ENCODE measurements around the gene SH2D2A. TPM values are rescaled to one million over a fixed set of nuclear protein-coding genes. Genes with fewer than 3 reads are reported as not detected.

Gene SH2D2A
- total RNA-seq, 1 donor from 2014 or later: 2.2 TPM

DNA sequence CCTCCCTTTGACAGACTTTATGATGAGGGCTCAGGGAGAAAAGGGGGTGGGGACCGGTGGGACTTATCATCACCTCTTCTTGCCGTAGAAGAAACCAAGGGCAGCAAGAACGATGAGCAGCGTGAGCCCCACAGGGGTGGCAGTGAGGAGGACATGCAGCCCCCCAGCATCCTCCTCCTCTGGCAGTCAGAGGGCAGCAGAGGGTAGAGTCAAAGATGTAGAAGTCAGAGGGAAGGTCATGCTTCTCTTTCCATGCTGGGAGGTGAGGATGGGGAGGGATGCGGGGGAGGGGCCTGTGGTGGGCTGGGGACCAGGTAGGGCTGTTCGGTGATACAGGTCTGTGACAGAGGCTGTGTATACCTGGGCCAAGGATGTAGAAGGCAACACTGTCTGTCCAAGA lies 27.5 kb upstream of the SH2D2A start:
- no peak for DNase-seq (ENCODE audit: extremely low spot score, unreplicated experiment)
- H3K9me3 Mint-ChIP-seq: no peaks in the 10 kb centered on the region
- H3K27me3 Mint-ChIP-seq: peaks cover 81% of the 10 kb centered on the region
- peaks cover 20% of the 10 kb centered on the region for H3K4me1 Mint-ChIP-seq (ENCODE audit: unreplicated experiment)
- TF ChIP-seq, protein P1, sequence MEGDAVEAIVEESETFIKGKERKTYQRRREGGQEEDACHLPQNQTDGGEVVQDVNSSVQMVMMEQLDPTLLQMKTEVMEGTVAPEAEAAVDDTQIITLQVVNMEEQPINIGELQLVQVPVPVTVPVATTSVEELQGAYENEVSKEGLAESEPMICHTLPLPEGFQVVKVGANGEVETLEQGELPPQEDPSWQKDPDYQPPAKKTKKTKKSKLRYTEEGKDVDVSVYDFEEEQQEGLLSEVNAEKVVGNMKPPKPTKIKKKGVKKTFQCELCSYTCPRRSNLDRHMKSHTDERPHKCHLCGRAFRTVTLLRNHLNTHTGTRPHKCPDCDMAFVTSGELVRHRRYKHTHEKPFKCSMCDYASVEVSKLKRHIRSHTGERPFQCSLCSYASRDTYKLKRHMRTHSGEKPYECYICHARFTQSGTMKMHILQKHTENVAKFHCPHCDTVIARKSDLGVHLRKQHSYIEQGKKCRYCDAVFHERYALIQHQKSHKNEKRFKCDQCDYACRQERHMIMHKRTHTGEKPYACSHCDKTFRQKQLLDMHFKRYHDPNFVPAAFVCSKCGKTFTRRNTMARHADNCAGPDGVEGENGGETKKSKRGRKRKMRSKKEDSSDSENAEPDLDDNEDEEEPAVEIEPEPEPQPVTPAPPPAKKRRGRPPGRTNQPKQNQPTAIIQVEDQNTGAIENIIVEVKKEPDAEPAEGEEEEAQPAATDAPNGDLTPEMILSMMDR (conservative IDR thresholded peaks at IDR 0.05): no peak
- no peak overlapping the region for H3K4me3 Mint-ChIP-seq
- no peak overlapping the region for H3K27ac Mint-ChIP-seq
- peaks cover 5% of the 10 kb centered on the region for H3K36me3 Mint-ChIP-seq

- no peak for DNase-seq (ENCODE audit: extremely low spot score, unreplicated experiment)
- peaks cover 76% of the 10 kb centered on the region for H3K27me3 Mint-ChIP-seq
- no peak overlapping the region for H3K4me3 Mint-ChIP-seq
- no peak overlapping the region for H3K27ac Mint-ChIP-seq
- peaks cover 5% of the 10 kb centered on the region for H3K36me3 Mint-ChIP-seq
- no peaks in the 10 kb centered on the region for H3K9me3 Mint-ChIP-seq
- TF ChIP-seq, protein P1 (conservative IDR thresholded peaks at IDR 0.05): no peak
- peaks cover 21% of the 10 kb centered on the region for H3K4me1 Mint-ChIP-seq (ENCODE audit: unreplicated experiment)
Observed at GRCh38 chr1:156842618-156843300, 26.1 kb upstream of the SH2D2A start.

GRCh38 chr1:156841295-156841855 lies 24.7 kb upstream of the SH2D2A start:
- TF ChIP-seq, protein P1 (conservative IDR thresholded peaks at IDR 0.05): no peak
- H3K36me3 Mint-ChIP-seq: no peaks in the 10 kb centered on the region
- peaks cover 73% of the 10 kb centered on the region for H3K27me3 Mint-ChIP-seq
- H3K27ac Mint-ChIP-seq: no peak overlapping the region
- no peak overlapping the region for H3K4me3 Mint-ChIP-seq
- peaks cover 11% of the 10 kb centered on the region for H3K4me1 Mint-ChIP-seq (ENCODE audit: unreplicated experiment)
- no peak for DNase-seq (ENCODE audit: extremely low spot score, unreplicated experiment)
- no peaks in the 10 kb centered on the region for H3K9me3 Mint-ChIP-seq

GRCh38 chr1:156840898-156841279 lies 24.2 kb upstream of the SH2D2A start:
- peaks cover 11% of the 10 kb centered on the region for H3K4me1 Mint-ChIP-seq (ENCODE audit: unreplicated experiment)
- no peak for DNase-seq (ENCODE audit: extremely low spot score, unreplicated experiment)
- H3K9me3 Mint-ChIP-seq: no peaks in the 10 kb centered on the region
- H3K27ac Mint-ChIP-seq: no peak overlapping the region
- H3K36me3 Mint-ChIP-seq: no peaks in the 10 kb centered on the region
- TF ChIP-seq, protein P1 (conservative IDR thresholded peaks at IDR 0.05): no peak
- no peak overlapping the region for H3K4me3 Mint-ChIP-seq
- peaks cover 73% of the 10 kb centered on the region for H3K27me3 Mint-ChIP-seq

DNA sequence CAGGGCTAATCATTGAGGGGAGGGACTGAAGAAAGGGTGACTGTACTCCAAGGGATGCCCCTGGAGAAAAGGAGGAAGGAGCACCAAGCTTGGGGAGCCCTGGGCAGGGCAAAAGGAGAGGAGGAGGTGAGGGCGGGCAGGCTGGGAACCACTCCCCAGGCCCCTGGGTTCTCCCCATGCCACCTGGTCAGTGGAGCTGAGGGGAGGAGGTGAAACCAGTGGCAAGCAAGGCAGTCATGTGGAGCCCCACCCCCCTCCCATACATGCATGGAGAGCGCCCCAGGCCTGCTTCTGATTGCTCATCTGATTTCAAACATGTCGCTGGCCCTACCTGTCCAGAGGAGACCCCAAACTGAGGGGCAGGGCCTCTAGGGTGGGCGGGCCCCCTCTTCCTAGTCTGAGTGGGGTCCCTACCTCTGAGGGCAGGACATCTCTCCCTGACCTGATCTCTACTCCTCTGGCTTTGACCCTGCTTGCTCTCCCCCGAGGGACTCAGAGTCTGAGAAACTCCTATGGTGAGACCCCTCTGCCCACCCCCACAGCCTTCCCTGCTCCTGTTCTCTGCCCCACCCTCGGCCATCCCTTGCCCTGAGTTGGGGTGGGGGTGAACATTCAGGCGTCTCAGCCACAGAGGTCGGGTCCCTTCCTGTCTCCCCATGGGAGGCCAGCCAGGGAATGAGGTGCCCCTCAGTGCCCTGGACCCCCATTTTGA lies 23.7 kb upstream of the SH2D2A start:
- H3K36me3 Mint-ChIP-seq: no peaks in the 10 kb centered on the region
- TF ChIP-seq, protein P1 (conservative IDR thresholded peaks at IDR 0.05): no peak
- H3K4me1 Mint-ChIP-seq (ENCODE audit: unreplicated experiment): peaks cover 11% of the 10 kb centered on the region

More for the DNA sequence above, 23.7 kb upstream of the SH2D2A start:
- no peak for DNase-seq (ENCODE audit: extremely low spot score, unreplicated experiment)
- Mint-ChIP-seq H3K27ac (no peak overlapping the region), H3K4me3 (no peak overlapping the region), H3K27me3 (peaks cover 73% of the 10 kb centered on the region), H3K9me3 (no peaks in the 10 kb centered on the region)

Measured in type B pancreatic cell (in vitro differentiated cells).